Limb (tissue), 2 donors: ENCODE measurements around the gene MISP.

Experiments
- DNase-seq, 2 donors: peaks; one replicate each; pipeline ENCODE4 v3.0.0-alpha.2; 2016; ENCODE audit errors: extremely low spot score in 2 of 2

The MISP gene

DNA sequence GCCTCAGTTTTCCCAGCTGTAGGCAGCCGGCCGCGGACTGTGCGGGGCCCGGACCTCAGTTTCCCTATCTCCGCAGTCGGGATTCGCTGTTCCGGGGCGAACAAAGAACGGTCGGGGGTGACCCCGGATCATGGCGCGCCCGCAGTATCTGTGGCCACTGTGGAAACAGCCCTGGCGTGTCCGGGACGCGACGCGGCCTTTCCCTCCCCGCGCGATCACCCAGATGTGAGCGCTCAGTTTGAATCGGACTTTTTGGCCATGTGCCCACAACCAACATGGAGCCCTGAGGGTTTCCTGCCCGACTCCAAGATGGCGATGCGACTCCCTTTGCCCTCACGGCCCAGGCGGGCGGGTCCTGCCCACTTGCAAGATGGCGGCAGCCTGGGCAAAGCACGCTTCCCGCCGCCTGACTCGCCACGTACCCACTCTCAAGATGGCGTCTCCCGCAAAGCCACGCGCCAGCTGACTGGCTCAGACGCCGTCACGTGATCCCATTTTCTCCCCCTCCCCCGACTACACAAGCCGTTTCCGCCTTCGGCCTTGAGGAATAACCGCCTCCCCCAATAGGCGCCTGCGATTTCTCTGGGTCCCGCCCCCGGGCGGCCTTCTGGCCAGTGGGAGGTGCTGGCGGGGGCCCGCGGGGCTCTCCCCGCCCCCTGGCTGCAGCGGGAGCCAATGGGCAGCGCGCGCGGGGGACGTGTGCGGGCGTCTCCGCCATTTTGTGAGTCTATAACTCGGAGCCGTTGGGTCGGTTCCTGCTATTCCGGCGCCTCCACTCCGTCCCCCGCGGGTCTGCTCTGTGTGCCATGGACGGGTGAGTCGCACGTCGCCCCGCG, 46.0 kb downstream of the MISP start, which contains the start of gene PTBP1:
TSS of gene PTBP1 (plus strand) at position 761 of the 836 bp plus-strand sequence. CDS start at position 807, 46 bp downstream.
- DNase-seq: peak; percentile 99 to 100

- peak; percentile 93 for DNase-seq
Measured at GRCh38 chr19:797528-798414, 46.9 kb downstream of the MISP start.

GRCh38 chr19:798415-799075, 47.6 kb downstream of the MISP start:
- no peak for DNase-seq

DNA sequence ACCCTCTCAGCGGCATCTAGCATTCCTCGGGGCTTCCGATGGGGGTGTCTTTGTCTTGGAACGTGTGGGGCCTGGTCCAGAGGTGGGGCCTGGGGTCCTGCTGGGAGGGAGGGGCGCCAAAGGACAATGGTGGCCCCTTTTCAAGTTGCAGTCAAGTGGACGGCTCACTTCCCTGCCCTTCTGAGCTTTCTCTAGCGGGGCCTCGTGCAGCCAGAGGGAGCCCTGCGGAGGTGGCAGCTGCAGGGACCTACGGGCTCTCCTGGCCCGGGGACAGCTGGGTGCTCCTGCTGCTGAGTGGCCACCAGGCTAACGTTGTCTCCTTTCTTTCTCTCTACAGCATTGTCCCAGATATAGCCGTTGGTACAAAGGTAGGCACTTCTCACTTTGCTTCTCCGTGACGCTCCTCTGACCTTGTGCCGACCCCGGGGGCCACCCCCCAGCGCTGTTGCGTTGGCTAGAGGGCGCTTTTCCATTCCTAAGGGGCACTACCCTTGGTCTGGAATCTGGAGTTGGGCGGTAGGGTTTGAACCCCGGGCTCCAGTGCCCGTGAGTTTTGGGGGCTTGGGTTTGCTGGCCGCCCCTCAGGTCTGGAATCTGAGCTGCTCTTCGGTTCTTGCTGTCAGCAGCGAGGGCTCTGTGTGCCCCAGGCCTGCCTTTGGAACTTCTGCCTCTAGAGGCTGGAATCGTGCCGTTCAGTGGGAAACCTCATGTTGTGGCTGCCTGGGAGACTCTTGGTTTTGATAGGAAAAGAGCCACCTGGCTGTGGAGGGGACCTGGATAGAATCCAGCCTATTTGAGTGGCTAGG, 48.4 kb downstream of the MISP start:
- DNase-seq: no peak

DNA sequence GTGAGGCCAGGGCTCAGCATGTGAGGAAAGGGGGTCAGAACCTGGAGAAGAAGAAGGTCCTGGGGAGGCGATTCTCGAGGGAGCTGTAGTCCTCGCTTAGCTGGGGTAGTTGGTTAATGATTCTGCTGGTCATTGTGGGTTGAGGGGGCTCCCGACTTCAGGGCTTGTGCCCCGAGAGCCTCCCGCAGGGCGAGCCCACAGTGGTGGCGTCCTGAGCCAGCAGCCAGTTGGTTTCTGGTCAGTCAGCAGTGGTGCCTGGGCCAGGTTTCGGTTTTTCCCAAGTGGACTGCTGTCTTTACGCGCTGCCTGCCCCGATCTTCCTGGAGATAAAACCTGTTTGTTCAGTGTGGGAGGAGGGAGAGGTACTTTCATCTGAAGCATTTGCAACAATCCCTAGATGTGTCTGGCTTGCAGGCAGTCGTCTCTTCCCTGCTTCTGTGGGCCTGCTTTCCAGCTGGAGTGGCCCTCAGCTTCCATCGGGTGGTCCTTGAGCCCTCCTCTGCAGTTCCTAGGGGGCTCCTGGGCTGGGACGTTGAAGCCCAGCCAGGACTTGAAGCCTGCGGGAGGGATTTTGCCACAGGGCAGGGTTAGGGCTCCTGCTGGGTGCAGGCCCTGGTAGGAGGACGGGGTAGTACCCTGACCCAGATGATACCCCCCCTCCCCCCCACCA, 49.6 kb downstream of the MISP start:
- no peak for DNase-seq

DNA sequence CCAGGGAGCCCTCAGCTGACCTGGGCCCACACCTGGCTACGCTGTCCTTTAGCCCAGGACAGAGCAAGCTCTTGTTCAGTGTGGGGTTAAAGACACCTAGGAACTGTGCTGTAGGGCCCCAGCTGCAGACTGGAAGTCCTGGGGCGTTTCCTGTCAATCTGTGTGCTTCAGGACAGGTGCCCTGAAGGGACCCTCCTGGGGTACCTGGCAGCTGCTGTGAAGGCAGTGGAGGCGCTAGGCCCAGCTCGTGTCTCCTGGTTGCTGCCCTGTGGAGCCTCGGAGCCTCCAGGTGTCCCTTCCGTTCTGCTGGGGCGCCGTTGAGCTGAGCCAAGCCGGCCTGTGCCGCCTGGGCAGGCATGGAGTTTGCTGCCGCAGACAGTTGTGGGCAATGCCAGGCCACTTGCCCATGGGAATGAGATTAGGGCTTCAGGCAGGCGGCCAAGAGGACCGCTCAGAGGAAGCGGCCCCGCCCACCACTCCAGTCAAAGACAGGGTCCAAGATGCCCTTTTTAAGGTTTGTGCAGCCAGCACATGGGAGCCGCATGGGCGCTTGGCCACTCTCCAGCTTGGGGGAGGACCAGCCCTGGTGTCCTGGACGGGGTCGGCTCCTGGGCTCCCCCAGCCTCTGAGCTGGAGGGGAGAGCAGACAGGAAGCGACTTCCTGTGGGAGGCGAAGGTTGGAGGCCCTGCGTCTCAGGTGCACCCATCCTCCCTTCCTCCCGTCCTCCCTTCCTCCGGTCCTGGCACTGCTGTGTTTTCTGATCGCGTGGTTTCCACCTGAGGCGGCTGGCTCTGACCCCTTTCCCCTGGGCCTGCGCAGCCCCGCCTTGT, 50.3 kb downstream of the MISP start:
- DNase-seq: peak in 1 of 2 donors; percentile 50

DNA sequence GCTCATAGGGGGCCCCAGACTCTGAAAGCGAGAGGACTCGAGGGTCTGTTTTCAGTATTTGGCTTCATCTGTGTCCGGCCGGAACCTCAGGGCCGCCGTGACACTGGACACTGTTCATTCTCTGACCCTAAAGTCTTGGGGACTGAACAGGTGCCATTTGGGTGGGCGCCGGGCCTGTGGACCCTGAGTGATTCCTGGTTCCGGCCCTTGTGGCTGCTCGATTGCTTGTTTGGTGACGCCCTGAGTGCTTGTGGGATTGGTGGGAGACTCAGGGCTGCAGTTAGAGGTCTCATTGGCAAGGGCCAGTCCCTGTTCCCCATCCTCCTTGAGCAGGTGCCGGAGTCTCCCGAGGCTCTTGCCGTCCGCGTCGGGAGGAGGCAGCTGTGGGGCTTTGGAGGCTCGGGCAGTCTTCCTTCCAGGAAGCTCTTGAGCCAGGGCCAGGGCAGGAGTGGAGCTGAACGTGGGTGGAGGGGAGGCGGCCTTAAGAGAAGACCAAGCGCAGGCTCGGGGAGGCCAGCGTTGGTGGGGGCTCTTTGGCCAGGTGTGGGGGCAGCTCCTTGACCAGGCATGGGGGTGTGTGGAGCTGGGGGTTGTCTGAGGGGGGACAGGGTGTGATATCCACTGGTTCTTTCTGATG, 51.1 kb downstream of the MISP start:
- DNase-seq: peak in 1 of 2 donors; percentile 51

DNA sequence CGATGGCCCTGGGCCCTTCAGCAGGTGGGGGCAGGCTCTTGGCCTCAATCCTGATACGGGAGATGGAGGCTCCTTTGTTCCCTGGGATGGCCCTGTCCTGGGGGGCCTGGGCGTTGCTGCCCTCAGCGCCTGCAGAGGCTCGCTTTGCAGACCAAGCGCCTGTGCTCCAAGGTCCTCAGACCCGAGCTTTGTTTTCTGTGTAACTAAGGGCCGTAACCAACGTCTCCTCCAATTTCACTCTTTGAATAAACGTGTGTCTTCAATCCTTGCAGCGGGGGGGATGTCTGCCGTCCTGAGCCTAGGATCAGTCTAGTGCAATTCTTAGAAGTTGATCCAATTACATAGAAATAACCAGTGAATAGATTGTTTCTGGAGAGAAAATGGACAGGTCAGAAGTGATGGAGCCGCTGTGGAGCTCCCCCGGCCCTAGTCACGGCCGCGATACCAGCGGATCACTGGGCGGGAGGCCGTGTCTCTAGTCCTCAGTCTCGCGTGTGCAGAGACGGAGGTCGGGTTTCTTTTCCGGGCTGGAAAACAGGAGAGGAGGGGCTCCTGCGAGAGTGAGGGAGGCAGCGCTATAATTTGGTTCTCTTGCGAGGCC, 51.7 kb downstream of the MISP start:
- DNase-seq: peak in 1 of 2 donors; percentile 60

DNA sequence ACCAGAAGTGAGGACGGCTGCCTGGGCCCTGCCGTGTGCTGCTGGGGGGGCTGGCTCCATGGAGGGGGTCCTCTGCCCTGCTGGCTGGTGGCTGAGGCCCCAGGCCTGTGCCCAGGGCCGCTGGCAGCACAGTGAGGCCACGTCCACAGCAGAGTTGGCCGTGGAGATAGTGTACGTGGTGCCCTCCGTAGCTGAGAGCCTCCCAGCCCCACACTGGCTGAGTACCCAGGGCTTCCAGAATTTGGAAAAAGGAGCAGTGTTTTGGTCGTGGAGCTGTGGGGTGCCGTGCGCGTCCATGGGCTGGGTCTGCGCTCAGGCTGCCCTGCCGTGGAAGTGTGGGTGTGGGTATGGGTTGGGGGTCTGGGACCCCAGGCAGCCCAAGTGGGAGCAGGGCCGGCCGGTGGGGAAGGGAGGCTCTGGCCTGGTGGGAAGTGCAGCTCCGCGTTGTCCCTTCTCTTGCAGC, 52.2 kb downstream of the MISP start:
- no peak for DNase-seq

GRCh38 chr19:803686-804418, 52.9 kb downstream of the MISP start:
- DNase-seq: no peak

DNA sequence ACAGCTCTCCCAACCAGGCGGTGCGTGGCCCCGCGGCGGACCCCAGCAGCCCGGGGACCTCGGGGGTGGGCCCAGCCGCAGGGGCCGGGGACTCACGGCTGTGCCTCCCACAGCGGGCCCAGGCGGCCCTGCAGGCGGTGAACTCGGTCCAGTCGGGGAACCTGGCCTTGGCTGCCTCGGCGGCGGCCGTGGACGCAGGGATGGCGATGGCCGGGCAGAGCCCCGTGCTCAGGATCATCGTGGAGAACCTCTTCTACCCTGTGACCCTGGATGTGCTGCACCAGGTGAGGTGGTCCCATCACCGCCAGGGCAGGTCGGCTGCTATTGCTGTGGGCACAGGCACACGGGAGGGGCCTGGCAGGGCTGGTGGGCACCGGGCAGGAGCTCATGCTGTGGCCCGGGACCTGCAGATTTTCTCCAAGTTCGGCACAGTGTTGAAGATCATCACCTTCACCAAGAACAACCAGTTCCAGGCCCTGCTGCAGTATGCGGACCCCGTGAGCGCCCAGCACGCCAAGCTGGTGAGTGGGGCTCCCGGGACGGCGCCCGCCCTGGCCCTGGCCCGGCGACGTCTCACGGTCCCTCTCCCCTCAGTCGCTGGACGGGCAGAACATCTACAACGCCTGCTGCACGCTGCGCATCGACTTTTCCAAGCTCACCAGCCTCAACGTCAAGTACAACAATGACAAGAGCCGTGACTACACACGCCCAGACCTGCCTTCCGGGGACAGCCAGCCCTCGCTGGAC, 53.7 kb downstream of the MISP start:
- DNase-seq: no peak

GRCh38 chr19:805166-805551, 54.2 kb downstream of the MISP start:
- DNase-seq: no peak

DNA sequence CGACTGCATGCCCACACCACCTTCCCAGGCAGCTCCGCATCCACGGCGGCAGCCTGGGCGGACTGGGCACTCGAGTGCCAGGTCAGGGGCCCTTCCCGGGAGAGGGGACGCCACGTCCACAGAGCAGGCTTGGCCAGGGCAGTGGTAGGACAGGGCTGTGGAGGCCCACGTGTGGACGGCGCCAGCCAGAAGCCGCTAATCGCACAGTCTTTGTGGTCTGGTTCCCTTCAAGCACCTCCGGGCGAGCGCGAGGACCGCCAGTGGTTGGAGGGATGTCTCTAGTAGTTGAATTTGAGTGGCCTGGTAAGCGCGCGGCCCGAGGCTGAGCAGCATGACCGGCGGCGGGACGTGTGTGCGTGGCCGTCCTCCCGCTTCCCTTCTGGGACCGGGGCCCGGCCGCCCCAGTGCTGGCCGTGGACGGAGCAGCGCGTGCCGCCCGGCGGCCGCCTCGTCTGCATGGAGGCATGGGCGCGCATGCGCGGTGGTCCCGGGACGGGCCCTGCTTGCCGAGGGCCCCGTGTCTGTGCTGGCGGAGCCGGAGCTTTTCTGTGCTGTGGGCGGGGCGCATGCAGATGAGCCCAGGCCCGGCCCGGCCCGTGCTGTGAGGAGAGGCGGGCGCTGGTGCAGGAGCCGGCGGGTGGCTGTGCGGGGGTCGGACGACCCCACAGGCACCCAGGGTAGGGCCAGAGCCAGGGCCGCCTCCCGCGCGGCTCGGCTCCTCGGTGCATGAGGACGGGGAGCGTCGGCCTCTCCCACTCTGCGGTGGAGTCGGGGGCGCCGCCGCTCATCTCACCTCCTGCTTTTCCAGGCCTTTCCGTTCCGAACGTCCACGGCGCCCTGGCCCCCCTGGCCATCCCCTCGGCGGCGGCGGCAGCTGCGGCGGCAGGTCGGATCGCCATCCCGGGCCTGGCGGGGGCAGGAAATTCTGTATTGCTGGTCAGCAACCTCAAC, 55.0 kb downstream of the MISP start:
- DNase-seq: no peak

DNA sequence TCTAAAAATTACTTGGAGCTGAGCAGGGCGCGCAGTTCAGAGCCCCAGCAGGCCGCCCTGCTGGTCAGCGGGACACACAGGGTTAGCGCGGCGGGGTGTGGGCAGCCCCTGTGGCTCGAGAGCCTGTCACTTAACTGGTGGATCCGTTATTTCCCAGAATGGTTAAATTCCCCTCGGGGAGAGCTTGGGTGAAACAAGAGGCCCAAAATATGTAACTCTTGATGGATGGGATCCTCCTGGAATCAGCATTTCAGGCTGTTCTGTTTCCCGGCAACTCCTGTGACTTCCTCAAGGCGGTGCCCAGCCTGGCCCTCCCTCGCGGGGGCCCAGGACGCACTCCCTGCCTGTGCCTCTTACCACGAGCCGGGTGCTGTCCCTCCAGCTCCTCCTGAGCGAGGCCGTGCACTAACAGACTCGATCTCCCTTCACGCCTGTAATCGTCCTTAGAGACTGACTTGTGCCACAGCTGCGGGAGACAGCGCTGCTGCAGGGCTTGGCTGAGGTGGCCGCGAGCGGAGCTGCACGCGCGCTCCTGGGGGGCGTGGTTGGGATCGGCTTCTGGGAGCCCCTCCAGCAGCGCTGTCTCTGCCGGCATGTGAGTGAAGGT, 56.0 kb downstream of the MISP start:
- no peak for DNase-seq

- DNase-seq: no peak
Measured at GRCh38 chr19:807627-808422, 56.9 kb downstream of the MISP start.
